Activated CD8-positive, alpha-beta memory T cell treated with anti-CD3 and anti-CD28 coated beads for 36 hours (primary cell): Measurements from ENCODE around the gene MRPS5. TPM values are rescaled to one million over a fixed set of nuclear protein-coding genes. Genes with fewer than 3 reads are reported as not detected.
"Not testable (repeated sequence)": the region's sequence is repeated elsewhere in the genome, so short reads cannot be mapped to it uniquely, and the experiment has no call there.

Experiments
- CTCF ChIA-PET: fragments of 350-600 bp; sonication (Branson Sonifier 250); formaldehyde crosslinking; loops from one replicate; lab custom pipeline; 2021; ENCODE audit warnings: antibody characterized with exemption; lab: Charles Lee
- POLR2A ChIA-PET: fragments of 350-600 bp; sonication (Branson Sonifier 250); formaldehyde crosslinking; loops from one replicate; lab custom pipeline; 2021; ENCODE audit warnings: antibody characterized with exemption; lab: Charles Lee
- total RNA-seq, 2 experiments: library from RNA; stranded (reverse); gene quantifications; one replicate each; pipeline ENCODE4 v1.2.3, GENCODE V29; 2021

The MRPS5 gene
- total RNA-seq, 2 experiments from 2014 or later, result 83.5 to 84.0 TPM

- POLR2A ChIA-PET, result interaction anchor here (1.0 kb wide), 1 partner anchor 15 kb away, joined by 3 read pairs; the partner anchor contains the start of gene MAL
Observed at GRCh38 chr2:95041060-95041823, 80.4 kb downstream of the MRPS5 start.

GRCh38 chr2:95040426-95040825, 81.2 kb downstream of the MRPS5 start:
- CTCF ChIA-PET, result interaction anchor here (0.7 to 1.0 kb wide), 2 partner anchors 12 to 39 kb away, joined by 3 to 5 read pairs; no protein-coding TSS in a partner anchor
- POLR2A ChIA-PET, result no interaction called here

More at GRCh38 chr2:95041060-95041823, 80.4 kb downstream of the MRPS5 start:
- CTCF ChIA-PET, result interaction anchor here (0.9 to 1.8 kb wide), 2 partner anchors 9 to 18 kb away, joined by 3 to 9 read pairs; no protein-coding TSS in a partner anchor

- ChIA-PET POLR2A (no interaction called here), CTCF (interaction anchor here (0.7 to 1.0 kb wide), 2 partner anchors 13 to 40 kb away, joined by 3 to 5 read pairs; no protein-coding TSS in a partner anchor)
Observed at GRCh38 chr2:95039978-95040377, 81.6 kb downstream of the MRPS5 start.

GRCh38 chr2:95039363-95039762, 82.2 kb downstream of the MRPS5 start:
- ChIA-PET CTCF (no interaction called here), POLR2A (no interaction called here)

GRCh38 chr2:95038635-95039298, 82.8 kb downstream of the MRPS5 start:
- ChIA-PET CTCF (no interaction called here), POLR2A (no interaction called here)

- POLR2A ChIA-PET, CTCF ChIA-PET: not testable (repeated sequence)
Observed at GRCh38 chr2:95037841-95038585, 83.6 kb downstream of the MRPS5 start.

- POLR2A ChIA-PET, result no interaction called here
- CTCF ChIA-PET, result no interaction called here
Observed at GRCh38 chr2:95037384-95037839, 84.2 kb downstream of the MRPS5 start.

GRCh38 chr2:95036596-95037383, 84.8 kb downstream of the MRPS5 start:
- POLR2A ChIA-PET, result no interaction called here
- CTCF ChIA-PET, result no interaction called here

Other genes starting within 250 kb of the MRPS5 start
- gene MAL, start 96.1 kb downstream of the MRPS5 start, total RNA-seq, result 10 to 100 TPM; 29.5 to 30.7 TPM
- 10 to 100 TPM; 10.1 to 11.6 TPM for gene ZNF514, start 38.0 kb upstream of the MRPS5 start, total RNA-seq
- gene ZNF2, start 44.0 kb upstream of the MRPS5 start, total RNA-seq, result 1 to 10 TPM; 5.0 TPM
- gene ZNF892, start 85.7 kb upstream of the MRPS5 start, total RNA-seq, result 1 to 10 TPM; 3.4 to 4.3 TPM
- under 1 TPM; 0.25 to 0.48 TPM for gene PROM2, start 152.6 kb upstream of the MRPS5 start, total RNA-seq
- gene KCNIP3, start 175.5 kb upstream of the MRPS5 start, total RNA-seq, result not detected